ENCODE results near the gene SHROOM3. TPM values are rescaled to one million over a fixed set of nuclear protein-coding genes. Genes with fewer than 3 reads are reported as not detected.

The SHROOM3 gene
- total RNA-seq, 120 experiments from 2014 or later = 7.6 to 38.2 (median 21.4) TPM

Small RNAs within 50 kb of the gene (microRNA-seq; reads per million reads assigned to microRNA genes)
- 0 to 0.85 (median 0) reads per million in 43 experiments for gene MIR4450
- gene MIR548AH = 0.81 to 12.9 (median 5.8) reads per million in 43 experiments

Other genes with a start within 250 kb of the SHROOM3 start
- 100 to 1,000 TPM; 107 to 347 (median 169) TPM for gene SCARB2, start 221.4 kb upstream of the SHROOM3 start, total RNA-seq
- gene FAM47E, start 183.5 kb upstream of the SHROOM3 start, total RNA-seq = 10 to 100 TPM in 118 of 120 experiments, 1 to 10 TPM in 2; 7.2 to 35.1 (median 21.0) TPM
- 1 to 10 TPM; 1.1 to 7.0 (median 3.3) TPM for gene STBD1, start 128.5 kb upstream of the SHROOM3 start, total RNA-seq
- 1 to 10 TPM; 1.1 to 8.1 (median 3.1) TPM for gene CCDC158, start 14.1 kb upstream of the SHROOM3 start, total RNA-seq